IPS-NIHi7 (cell line): Measurements from ENCODE around the gene CUTA.

Source experiments
- DNase-seq: peaks from one replicate; pipeline ENCODE4 v3.0.0; 2012; ENCODE audit warnings: mixed read lengths; ENCODE audit errors: extremely low spot score

CUTA gene

DNA sequence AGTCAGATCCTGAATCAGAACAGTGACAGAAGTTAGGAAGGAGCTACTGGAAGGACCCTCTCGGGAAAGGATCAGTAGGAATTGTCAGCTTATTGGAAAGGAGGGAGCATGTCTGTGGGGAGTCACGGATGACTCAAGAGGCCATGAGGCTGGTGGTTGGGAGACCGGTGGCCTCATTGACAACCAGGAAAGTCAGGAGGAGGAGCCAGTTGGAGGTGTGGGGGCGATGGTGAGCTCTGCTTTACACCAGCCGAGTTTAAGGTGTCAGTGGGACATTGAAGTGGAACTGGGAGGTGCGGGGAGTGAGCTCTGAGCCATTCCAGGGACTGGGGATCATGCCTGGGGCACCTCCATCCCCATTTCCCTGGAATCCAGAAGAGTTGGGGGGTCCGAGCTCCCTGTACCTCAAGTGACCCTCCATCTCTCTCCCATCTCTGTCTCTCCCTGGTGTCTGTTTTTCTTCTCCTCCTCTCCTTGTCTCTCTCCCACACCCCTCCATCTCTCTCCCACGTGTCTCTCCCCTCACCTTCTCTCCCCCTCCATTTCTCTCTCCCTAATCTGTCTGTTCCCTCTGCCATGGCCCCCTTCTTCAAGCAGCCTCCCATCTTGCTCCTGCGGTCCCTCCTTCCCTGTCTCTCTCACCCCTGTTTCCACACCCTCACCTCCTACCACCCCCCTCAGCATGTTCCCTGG is 22.2 kb upstream of the CUTA start:
- no peak for DNase-seq

DNA sequence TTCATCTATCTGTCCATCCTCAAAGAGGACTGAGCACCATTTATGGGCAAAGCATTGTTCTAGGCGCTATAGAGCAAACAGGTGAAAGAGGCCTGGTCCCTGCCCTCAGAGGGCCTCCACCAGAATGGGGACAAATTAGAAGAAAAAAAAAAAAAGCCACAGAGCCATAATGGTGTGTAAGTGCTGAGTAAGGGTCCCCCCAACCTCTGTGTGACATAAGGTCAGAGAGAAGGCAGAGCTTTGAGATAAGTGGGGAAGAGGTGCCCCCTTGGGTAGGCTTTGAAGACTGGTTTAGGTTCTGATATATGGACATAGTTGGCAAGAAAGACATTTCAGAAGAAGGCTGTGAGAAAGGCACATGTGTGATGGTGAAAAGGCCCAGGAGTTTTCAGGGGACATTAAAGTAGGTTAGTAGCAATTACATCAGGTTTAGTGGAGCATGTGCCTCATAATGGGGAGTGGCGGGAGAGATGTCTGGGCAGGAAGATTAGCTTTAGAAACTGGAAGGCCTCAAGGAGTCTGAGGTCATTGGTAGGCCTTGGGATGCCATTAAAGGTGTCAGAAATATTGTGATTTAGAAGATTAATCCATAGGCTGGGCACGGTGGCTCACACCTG is 21.2 kb upstream of the CUTA start:
- no peak for DNase-seq

GRCh38 chr6:33437666-33438065 is 19.8 kb upstream of the CUTA start:
- DNase-seq: no peak

DNA sequence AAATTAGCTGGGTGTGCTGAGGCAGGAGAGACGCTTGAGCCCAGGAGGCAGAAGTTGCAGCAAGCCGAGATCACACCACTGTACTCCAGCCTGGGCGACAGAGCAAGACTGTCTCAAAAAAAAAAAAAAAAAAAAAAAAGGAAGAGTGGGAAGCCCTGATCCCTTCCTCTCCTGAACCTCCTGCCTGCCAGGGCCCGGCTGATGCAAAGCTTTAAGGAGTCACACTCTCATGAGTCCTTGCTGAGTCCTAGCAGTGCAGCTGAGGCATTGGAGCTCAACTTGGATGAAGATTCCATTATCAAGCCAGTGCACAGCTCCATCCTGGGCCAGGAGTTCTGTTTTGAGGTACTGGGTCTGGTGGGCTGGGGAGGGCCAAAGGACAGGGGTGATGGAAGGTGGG is 17.1 kb upstream of the CUTA start:
- no peak for DNase-seq

DNA sequence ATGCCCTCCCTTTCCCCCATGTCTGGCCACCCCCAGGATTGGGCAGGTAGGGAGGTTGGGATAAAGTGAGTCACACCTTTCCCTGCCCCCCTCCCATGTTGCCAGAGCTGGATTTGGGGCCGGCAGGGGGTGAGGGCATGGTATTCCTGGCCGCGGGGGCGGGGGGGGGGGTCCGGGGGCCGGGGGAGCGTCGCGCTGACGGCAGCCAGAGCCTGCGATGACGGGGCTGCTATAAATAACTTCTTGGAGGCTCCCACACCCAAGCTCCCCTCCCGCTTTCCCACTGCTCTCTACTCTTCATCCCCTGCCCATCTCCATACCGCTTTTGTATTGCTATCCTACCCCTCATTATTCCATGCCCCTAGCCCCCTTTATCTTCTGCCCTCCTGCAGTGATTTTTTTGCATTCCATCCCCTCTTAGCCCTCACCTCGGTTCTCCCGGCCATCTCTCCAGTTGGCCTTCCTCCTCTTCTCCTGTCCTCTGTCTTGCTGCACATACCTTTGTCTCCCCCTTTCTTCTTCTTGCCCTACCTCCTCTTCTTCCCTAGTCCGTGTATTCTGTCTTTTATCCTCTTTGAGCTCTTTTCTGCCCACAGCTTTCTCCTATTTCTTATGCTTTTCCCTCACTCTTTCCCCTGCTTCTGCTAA is 15.8 kb upstream of the CUTA start:
- peak; percentile 72 for DNase-seq

DNA sequence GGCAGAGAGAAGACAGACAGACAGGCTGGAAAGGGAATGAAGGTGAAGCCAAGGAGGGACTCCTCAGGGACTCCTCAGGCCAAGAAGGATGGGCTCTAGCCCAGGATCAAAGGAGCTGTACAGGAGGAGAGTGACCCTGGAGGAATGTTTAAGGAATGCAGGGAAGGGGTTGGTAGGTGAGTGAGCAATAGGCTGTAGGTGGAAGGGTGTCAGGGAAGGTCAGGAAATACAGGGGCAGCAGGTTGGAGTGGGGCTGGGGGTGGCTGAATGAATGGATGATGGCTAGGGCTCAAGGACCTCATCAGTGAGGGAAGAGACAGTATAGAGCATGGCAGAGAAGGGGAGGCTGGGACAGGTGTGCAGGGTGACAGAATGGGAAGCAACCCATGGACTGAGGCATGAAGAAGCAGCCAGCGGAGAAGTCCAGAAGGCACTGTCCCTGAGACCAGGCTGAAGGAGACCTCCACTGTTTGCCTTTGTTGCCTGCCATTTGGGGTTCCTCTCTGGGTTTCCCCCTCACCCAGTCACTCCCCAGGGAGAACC is 15.2 kb upstream of the CUTA start:
- no peak for DNase-seq

- DNase-seq: no peak
These were observed 14.6 kb upstream of the CUTA start for GRCh38 chr6:33432546-33432945.

- no peak for DNase-seq
These were observed 14.1 kb upstream of the CUTA start for GRCh38 chr6:33431880-33432541.

DNA sequence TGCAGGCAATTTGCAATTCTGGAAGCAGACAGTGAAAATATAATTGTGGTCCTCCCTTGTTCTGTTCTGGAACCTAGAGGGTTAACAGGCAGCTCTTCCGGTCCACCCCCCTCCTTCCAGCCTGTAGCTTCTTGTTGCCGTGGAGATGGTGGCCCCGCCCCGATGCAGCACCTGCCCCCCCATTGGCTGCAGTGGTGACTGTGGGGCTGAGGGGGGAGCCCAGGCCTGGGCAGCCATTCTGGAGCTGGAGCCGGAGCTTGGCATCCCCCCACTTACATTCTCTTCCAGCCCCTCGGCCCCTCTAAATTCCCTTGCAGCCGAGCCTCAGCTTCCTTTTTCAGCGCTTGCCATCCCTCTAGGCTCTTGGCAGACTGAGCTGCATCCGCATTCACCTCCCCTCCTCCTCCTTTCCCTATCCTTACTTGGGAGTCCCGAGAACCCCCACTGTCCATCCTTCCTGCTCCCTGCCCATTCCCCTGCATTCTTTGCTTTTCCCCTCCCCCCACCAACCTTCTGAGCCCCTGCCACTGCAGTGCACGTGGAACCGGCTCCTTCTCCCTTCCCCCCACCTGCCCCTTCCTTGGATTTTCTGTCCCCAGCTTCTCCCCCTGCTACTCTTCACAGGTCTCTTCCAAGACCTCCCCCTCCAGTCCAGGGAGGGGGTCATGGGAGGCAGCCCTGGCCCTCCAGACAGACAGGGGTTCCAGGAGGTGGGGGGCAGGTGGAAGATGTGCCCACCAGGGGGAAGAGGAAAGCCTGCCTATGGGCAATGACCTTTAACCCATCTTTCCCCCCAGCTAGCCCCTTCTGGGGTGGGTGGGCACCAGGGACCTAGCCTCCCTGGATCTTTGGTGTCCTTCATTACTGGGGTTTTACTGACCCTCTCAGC is 13.3 kb upstream of the CUTA start:
- peak; percentile 89 for DNase-seq

DNA sequence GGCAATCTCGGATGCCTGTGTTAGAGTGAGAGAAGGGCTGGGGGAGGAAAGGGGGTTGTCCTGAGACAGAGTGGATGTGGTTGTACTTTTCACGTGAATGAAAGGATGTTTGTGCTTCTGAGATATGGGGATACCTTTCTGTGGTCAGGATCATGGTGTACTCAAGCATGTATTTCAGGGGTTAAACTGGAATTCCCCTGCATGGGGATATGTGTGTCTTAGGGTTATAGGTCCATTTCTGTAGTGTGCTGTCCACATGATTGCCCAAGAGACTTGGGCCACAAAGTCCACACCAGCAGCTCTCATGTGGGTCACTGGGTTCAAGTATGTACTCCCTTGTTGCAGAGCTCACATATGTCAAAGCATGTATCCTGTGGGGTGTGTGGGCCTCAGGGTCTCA is 12.4 kb upstream of the CUTA start:
- no peak for DNase-seq

GRCh38 chr6:33429750-33430052 is 11.8 kb upstream of the CUTA start:
- no peak for DNase-seq

GRCh38 chr6:33428966-33429749 is 11.3 kb upstream of the CUTA start:
- no peak for DNase-seq

- DNase-seq: no peak
These were observed 10.5 kb upstream of the CUTA start for GRCh38 chr6:33428224-33428965.

GRCh38 chr6:33427585-33428223 is 9.8 kb upstream of the CUTA start:
- DNase-seq: no peak

DNA sequence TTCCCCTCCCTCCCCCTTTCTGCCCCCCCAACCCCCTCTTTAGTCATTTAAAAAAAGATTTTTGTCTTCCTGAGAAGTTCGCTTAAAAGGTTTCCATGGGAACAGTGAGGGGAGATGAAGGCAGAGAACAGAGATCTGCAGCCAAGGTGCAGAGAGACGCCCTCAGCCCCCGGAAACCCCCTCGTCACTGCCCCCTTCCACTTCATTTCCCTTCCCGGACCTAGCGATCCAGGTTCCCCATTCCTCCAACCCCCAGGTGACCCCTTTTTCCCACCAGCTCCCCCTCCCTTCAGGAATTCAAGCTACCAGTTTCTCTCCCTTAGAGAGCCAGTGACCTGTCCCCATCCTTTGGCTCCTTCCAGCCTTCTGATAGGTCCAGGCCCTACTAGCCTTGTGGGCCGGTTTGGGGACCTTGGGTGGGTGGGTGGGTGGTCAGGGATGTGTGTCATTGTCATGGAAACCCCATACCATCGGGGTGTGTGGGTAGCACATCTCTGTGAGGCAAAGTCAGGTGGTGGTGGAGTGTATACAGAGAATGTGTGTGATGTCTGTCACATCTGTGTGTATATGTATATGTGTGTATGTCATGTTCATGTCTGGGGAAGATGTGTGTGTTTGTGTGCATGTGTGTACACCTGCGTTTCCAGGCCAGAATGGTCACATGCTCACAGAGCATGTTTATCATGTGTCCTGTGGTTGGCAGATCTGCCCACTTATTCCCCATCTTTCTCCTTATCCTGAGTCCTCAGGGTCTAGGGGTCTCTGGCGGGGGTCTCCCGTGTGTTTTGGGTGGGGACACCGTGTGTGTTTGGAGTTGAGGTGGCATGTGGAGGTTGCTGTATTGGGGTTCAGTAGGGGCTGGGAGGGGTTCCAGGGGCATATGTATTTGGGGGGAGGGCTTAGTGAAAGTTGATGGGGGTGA is 8.9 kb upstream of the CUTA start:
- no peak for DNase-seq

DNA sequence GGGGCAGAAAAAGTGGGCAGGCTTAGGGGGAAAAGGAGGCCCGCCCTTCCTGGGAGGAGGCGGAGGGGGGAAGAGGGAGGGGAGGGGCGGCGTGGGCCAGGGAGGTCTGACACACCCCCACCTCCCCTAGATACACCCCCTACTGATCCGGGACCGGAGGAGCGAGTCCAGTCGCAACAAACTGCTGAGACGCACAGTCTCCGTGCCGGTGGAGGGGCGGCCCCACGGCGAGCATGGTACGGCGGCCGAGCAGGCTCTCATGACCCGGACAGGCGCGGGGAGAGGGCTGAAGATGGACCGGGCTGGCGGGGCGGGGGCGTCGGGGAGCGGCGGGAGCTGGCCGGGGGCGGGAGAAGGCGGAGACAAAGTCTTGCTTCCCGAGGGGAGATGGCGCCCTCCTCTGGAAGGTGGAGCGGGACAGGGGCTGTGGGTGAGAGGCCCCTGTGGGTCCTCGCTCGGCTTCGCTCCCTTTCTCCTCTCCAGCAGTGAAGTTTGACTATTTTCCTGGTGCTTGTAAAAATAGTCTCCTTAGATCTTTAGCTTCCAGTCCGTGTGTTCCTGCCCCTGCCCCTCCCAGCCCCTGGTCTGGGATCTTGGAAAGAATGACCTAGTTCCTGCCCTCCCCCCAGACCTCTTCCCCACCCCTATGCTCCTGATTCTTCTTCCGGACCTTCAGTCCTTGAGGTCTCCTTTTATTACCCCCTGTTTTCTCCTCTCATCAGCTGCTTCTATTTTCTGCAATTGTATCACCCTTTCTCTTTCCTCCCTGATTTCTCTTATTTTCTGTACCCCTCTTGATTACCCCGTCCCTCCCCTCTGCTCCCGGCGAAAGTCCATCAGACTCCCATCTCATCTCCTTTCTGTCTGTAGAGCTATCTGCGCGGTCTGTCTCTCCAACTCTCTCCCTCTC is 8.0 kb upstream of the CUTA start:
- peak; percentile 87 for DNase-seq

GRCh38 chr6:33424855-33425667 is 7.2 kb upstream of the CUTA start:
- DNase-seq: no peak
